Liver (tissue), 3 donors: Measurements from ENCODE around the gene COLEC11.
A peak's percentile ranks its signal among the peaks of the same experiment; 100 is the strongest.

Source experiments
- FOXA1 ChIP-seq: IDR thresholded peaks from 2 replicates; pipeline ENCODE4 v1.6.1; 2016; ENCODE audit warnings: antibody characterized with exemption
- JUND ChIP-seq, 2 donors: IDR thresholded peaks; 2 replicates each; pipeline ENCODE4 v1.6.1; 2016; ENCODE audit warnings: antibody characterized with exemption in 2 of 2
- YY1 ChIP-seq: IDR thresholded peaks from 2 replicates; pipeline ENCODE4 v1.6.1; 2016; ENCODE audit warnings: antibody characterized with exemption, mild to moderate bottlenecking
- TF ChIP-seq, protein P1 (sequence below): fragments of 150-350 bp; IDR thresholded peaks from 2 replicates; pipeline ENCODE4 v1.5.1; 2017; ENCODE audit warnings: improper control_type of control experiment, low read depth, low read length; ENCODE audit not compliant: missing input control
- donor health status: healthy.
- donor health status: healthy.

DNA sequence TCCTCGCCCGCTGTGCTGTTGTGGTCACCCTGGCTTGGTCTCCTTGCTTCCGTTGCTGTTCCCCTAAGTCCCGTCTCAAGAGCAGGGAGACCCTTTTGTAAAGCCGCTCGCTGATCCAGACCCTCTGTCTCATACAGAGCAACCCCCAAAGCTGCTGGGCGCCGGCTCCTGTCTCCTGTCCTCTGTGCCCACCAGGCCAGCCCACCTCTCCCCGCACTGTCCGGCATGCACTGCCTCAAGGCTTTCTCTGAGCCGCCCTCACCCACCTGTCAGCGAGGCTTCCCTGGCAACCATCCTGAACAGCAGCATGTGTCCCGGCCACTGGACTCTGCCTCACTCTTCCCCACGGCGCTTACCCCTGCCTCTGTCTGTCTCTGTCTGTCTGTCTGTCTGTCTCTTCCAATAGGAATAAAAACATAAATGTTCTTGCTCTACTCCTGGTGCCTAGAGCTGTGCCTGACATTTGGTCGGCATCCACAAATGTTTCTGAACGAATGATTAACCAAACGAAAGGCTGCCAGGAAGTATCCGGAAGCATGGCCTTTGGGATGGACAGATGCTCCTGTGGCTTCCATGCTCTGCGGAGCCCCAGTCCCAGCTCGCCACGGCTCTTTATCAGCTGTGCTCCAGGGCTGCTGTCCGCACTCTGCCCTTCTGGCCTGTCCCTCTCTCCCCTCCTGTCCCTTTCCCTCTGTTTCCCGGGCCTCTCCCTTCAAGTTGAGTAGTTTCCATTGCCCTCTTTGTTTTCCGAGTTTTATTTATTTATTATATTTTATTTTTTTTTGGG, 7.8 kb downstream of the COLEC11 start:
- TF ChIP-seq, protein P1, sequence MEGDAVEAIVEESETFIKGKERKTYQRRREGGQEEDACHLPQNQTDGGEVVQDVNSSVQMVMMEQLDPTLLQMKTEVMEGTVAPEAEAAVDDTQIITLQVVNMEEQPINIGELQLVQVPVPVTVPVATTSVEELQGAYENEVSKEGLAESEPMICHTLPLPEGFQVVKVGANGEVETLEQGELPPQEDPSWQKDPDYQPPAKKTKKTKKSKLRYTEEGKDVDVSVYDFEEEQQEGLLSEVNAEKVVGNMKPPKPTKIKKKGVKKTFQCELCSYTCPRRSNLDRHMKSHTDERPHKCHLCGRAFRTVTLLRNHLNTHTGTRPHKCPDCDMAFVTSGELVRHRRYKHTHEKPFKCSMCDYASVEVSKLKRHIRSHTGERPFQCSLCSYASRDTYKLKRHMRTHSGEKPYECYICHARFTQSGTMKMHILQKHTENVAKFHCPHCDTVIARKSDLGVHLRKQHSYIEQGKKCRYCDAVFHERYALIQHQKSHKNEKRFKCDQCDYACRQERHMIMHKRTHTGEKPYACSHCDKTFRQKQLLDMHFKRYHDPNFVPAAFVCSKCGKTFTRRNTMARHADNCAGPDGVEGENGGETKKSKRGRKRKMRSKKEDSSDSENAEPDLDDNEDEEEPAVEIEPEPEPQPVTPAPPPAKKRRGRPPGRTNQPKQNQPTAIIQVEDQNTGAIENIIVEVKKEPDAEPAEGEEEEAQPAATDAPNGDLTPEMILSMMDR: no peak
- TF ChIP-seq JUND (IDR thresholded peaks at IDR 0.05) (no peak), YY1 (peak; percentile 65), FOXA1 (no peak)
